ENCODE data around the gene MICU2.

The MICU2 gene

GRCh38 chr13:21603531-21604448 is at the start of gene MICU2:
MICU2 (minus strand) TSS chr13:21604170; CDS start chr13:21604148, 22 bp downstream.
- H3K36me3 ChIP-seq (ENCODE audit: insufficient read depth, low read depth, low read length): peaks cover 5% of the 10 kb centered on the region; the same call in 1 of the 2 replicates
- peak within 1 kb of the TSS; percentile 80 for H3K9ac ChIP-seq (ENCODE audit: low read depth, low read length)
- H3K4me3 ChIP-seq (ENCODE audit: low read length): peak within 1 kb of the TSS; percentile 85
- no peaks in the 10 kb centered on the region for H3K9me3 ChIP-seq (ENCODE audit: insufficient read depth, low read depth, low read length)
- H3K4me1 ChIP-seq (ENCODE audit: insufficient read depth, low read length): no peaks in the 10 kb centered on the region
- H3K27ac ChIP-seq (ENCODE audit: low read length): peak within 1 kb of the TSS; percentile 36
- peaks cover 31% of the 10 kb centered on the region for H3K27me3 ChIP-seq (ENCODE audit: insufficient read depth, low read length)

- Histone ChIP-seq H3K4me3 (ENCODE audit: low read length) (no peak overlapping the region), H3K36me3 (ENCODE audit: insufficient read depth, low read depth, low read length) (no peaks in the 10 kb centered on the region), H3K9me3 (ENCODE audit: insufficient read depth, low read depth, low read length) (no peaks in the 10 kb centered on the region), H3K27ac (ENCODE audit: low read length) (no peak overlapping the region), H3K27me3 (ENCODE audit: insufficient read depth, low read length) (no peaks in the 10 kb centered on the region), H3K9ac (ENCODE audit: low read depth, low read length) (no peak overlapping the region), H3K4me1 (ENCODE audit: insufficient read depth, low read length) (no peaks in the 10 kb centered on the region)
Measured at GRCh38 chr13:21641629-21642028, 37.7 kb upstream of the MICU2 start.

GRCh38 chr13:21639561-21639960 is 35.6 kb upstream of the MICU2 start:
- no peaks in the 10 kb centered on the region for H3K9me3 ChIP-seq (ENCODE audit: insufficient read depth, low read depth, low read length)
- H3K27ac ChIP-seq (ENCODE audit: low read length): no peak overlapping the region
- no peak overlapping the region for H3K4me3 ChIP-seq (ENCODE audit: low read length)
- H3K36me3 ChIP-seq (ENCODE audit: insufficient read depth, low read depth, low read length): no peaks in the 10 kb centered on the region
- H3K9ac ChIP-seq (ENCODE audit: low read depth, low read length): no peak overlapping the region
- no peaks in the 10 kb centered on the region for H3K4me1 ChIP-seq (ENCODE audit: insufficient read depth, low read length)
- H3K27me3 ChIP-seq (ENCODE audit: insufficient read depth, low read length): no peaks in the 10 kb centered on the region

- no peaks in the 10 kb centered on the region for H3K4me1 ChIP-seq (ENCODE audit: insufficient read depth, low read length)
- no peak overlapping the region for H3K9ac ChIP-seq (ENCODE audit: low read depth, low read length)
- no peaks in the 10 kb centered on the region for H3K9me3 ChIP-seq (ENCODE audit: insufficient read depth, low read depth, low read length)
- no peaks in the 10 kb centered on the region for H3K36me3 ChIP-seq (ENCODE audit: insufficient read depth, low read depth, low read length)
- H3K4me3 ChIP-seq (ENCODE audit: low read length): no peak overlapping the region
- no peaks in the 10 kb centered on the region for H3K27me3 ChIP-seq (ENCODE audit: insufficient read depth, low read length)
- no peak overlapping the region for H3K27ac ChIP-seq (ENCODE audit: low read length)
Measured at GRCh38 chr13:21638319-21639282, 34.6 kb upstream of the MICU2 start.

GRCh38 chr13:21637296-21637695 is 33.3 kb upstream of the MICU2 start:
- H3K36me3 ChIP-seq (ENCODE audit: insufficient read depth, low read depth, low read length): no peaks in the 10 kb centered on the region
- no peak overlapping the region for H3K4me3 ChIP-seq (ENCODE audit: low read length)
- H3K27ac ChIP-seq (ENCODE audit: low read length): no peak overlapping the region
- peaks cover 2% of the 10 kb centered on the region; the same call in 1 of the 2 replicates for H3K9me3 ChIP-seq (ENCODE audit: insufficient read depth, low read depth, low read length)
- no peaks in the 10 kb centered on the region for H3K27me3 ChIP-seq (ENCODE audit: insufficient read depth, low read length)
- H3K4me1 ChIP-seq (ENCODE audit: insufficient read depth, low read length): no peaks in the 10 kb centered on the region
- no peak overlapping the region for H3K9ac ChIP-seq (ENCODE audit: low read depth, low read length)

GRCh38 chr13:21636656-21637055 is 32.7 kb upstream of the MICU2 start:
- Histone ChIP-seq H3K4me1 (ENCODE audit: insufficient read depth, low read length) (no peaks in the 10 kb centered on the region), H3K27ac (ENCODE audit: low read length) (no peak overlapping the region), H3K9me3 (ENCODE audit: insufficient read depth, low read depth, low read length) (peaks cover 9% of the 10 kb centered on the region; the same call in 1 of the 2 replicates), H3K4me3 (ENCODE audit: low read length) (no peak overlapping the region), H3K36me3 (ENCODE audit: insufficient read depth, low read depth, low read length) (no peaks in the 10 kb centered on the region), H3K9ac (ENCODE audit: low read depth, low read length) (no peak overlapping the region), H3K27me3 (ENCODE audit: insufficient read depth, low read length) (no peaks in the 10 kb centered on the region)

GRCh38 chr13:21632196-21632595 is 28.2 kb upstream of the MICU2 start:
- no peak overlapping the region for H3K4me3 ChIP-seq (ENCODE audit: low read length)
- H3K9me3 ChIP-seq (ENCODE audit: insufficient read depth, low read depth, low read length): peaks cover 20% of the 10 kb centered on the region; the same call in 1 of the 2 replicates
- no peaks in the 10 kb centered on the region for H3K36me3 ChIP-seq (ENCODE audit: insufficient read depth, low read depth, low read length)
- H3K27ac ChIP-seq (ENCODE audit: low read length): no peak overlapping the region
- no peaks in the 10 kb centered on the region for H3K27me3 ChIP-seq (ENCODE audit: insufficient read depth, low read length)
- H3K9ac ChIP-seq (ENCODE audit: low read depth, low read length): no peak overlapping the region
- H3K4me1 ChIP-seq (ENCODE audit: insufficient read depth, low read length): no peaks in the 10 kb centered on the region

- peaks cover 2% of the 10 kb centered on the region; the same call in 1 of the 2 replicates for H3K9me3 ChIP-seq (ENCODE audit: insufficient read depth, low read depth, low read length)
- H3K4me3 ChIP-seq (ENCODE audit: low read length): no peak overlapping the region
- H3K4me1 ChIP-seq (ENCODE audit: insufficient read depth, low read length): no peaks in the 10 kb centered on the region
- no peaks in the 10 kb centered on the region for H3K36me3 ChIP-seq (ENCODE audit: insufficient read depth, low read depth, low read length)
- no peak overlapping the region for H3K27ac ChIP-seq (ENCODE audit: low read length)
- no peak overlapping the region for H3K9ac ChIP-seq (ENCODE audit: low read depth, low read length)
- H3K27me3 ChIP-seq (ENCODE audit: insufficient read depth, low read length): no peaks in the 10 kb centered on the region
Measured at GRCh38 chr13:21625366-21625765, 21.4 kb upstream of the MICU2 start.

GRCh38 chr13:21620861-21621260 is 16.9 kb upstream of the MICU2 start:
- no peak overlapping the region for H3K4me3 ChIP-seq (ENCODE audit: low read length)
- H3K4me1 ChIP-seq (ENCODE audit: insufficient read depth, low read length): no peaks in the 10 kb centered on the region
- H3K36me3 ChIP-seq (ENCODE audit: insufficient read depth, low read depth, low read length): no peaks in the 10 kb centered on the region
- H3K27me3 ChIP-seq (ENCODE audit: insufficient read depth, low read length): no peaks in the 10 kb centered on the region
- no peak overlapping the region for H3K9ac ChIP-seq (ENCODE audit: low read depth, low read length)
- no peaks in the 10 kb centered on the region for H3K9me3 ChIP-seq (ENCODE audit: insufficient read depth, low read depth, low read length)
- no peak overlapping the region for H3K27ac ChIP-seq (ENCODE audit: low read length)

GRCh38 chr13:21619633-21620220 is 15.8 kb upstream of the MICU2 start:
- H3K4me1 ChIP-seq (ENCODE audit: insufficient read depth, low read length): no peaks in the 10 kb centered on the region
- H3K27me3 ChIP-seq (ENCODE audit: insufficient read depth, low read length): no peaks in the 10 kb centered on the region
- no peaks in the 10 kb centered on the region for H3K36me3 ChIP-seq (ENCODE audit: insufficient read depth, low read depth, low read length)
- no peaks in the 10 kb centered on the region for H3K9me3 ChIP-seq (ENCODE audit: insufficient read depth, low read depth, low read length)
- no peak overlapping the region for H3K9ac ChIP-seq (ENCODE audit: low read depth, low read length)
- H3K27ac ChIP-seq (ENCODE audit: low read length): no peak overlapping the region
- no peak overlapping the region for H3K4me3 ChIP-seq (ENCODE audit: low read length)

- Histone ChIP-seq H3K27ac (ENCODE audit: low read length) (no peak overlapping the region), H3K9ac (ENCODE audit: low read depth, low read length) (no peak overlapping the region), H3K9me3 (ENCODE audit: insufficient read depth, low read depth, low read length) (no peaks in the 10 kb centered on the region), H3K4me3 (ENCODE audit: low read length) (no peak overlapping the region), H3K27me3 (ENCODE audit: insufficient read depth, low read length) (no peaks in the 10 kb centered on the region), H3K36me3 (ENCODE audit: insufficient read depth, low read depth, low read length) (no peaks in the 10 kb centered on the region), H3K4me1 (ENCODE audit: insufficient read depth, low read length) (no peaks in the 10 kb centered on the region)
Measured at GRCh38 chr13:21616880-21617279, 12.9 kb upstream of the MICU2 start.
